DMS79 (cell line): ENCODE data around the gene HMGCL.
"Not testable (repeated sequence)": the region's sequence is repeated elsewhere in the genome, so short reads cannot be mapped to it uniquely, and the experiment has no call there.

Experiments used
- DNase-seq: peaks from one replicate; lab custom pipeline; 2025; lab: John Stamatoyannopoulos, UW

Gene HMGCL

DNA sequence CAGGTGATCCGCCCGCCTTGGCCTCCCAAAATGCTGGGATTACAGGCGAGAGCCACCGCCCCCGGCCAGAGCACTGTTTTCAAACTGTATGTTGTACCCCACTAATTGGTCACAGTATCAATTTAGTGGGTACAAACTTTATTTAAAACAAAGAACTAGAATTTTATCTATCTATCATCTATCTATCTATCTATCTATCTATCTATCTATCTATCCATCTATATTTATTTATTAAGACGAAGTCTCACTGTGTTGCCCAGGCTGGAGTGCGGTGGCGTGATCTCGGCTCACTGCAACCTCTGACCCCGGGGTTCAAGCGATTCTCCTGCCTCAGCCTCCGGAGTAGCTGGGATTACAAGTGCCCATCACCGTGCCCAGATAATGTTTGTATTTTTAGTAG, 1.4 kb upstream of the HMGCL start:
- not testable (repeated sequence) for DNase-seq

DNA sequence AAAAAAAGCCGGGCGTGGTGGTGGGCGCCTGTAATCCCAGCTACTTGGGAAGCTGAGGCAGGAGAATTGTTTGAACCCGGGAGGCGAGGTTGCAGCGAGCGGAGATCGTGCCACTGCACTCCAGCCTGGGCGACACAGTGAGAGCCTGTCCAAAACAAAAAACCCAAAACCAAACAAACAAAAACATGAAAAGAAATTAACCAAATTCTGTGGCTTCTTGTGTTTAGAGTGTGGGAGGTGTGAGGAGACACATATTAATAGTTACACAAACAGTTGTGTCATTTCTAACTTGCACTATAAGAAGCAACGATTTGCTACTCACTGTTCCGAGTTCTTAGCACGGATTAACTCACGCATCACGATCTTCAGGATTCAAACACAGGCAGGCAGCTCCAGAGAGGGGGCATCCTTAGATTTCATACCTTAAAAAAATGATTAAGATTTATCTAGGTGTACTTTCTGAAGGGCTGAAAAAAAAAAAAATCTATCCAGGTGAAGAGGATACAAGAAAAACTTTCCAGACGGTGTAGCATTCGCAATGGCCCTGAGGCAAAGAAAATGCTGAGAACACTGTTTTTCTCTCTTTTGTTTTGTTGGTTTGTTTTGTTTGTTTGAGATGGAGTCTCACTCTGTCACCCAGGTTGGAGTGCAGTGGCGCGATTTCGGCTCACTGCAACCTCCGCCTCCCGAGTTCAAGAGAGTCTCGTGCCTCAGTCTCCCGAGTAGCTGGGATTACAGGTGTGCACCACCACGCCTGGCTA, 713 bp upstream of the HMGCL start:
- DNase-seq: no peak

DNA sequence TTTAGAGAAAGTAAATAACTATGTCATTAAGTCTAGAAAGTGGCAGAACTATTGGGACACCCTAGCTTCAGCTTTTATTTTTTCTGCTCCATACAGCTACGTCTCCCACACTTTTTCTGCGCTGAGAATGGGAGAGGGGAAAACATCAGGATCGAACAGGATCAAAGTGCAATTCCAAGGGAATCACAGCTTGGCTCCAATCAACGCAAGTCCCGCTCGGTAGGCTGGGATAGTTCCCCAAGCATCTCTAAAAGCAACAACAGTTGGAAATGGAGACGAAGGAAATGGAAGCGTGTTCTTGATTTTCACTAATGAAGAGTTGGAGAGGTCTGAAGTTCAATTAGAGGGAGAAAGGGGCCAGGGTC, 536 bp downstream of the HMGCL start:
- no peak for DNase-seq

DNA sequence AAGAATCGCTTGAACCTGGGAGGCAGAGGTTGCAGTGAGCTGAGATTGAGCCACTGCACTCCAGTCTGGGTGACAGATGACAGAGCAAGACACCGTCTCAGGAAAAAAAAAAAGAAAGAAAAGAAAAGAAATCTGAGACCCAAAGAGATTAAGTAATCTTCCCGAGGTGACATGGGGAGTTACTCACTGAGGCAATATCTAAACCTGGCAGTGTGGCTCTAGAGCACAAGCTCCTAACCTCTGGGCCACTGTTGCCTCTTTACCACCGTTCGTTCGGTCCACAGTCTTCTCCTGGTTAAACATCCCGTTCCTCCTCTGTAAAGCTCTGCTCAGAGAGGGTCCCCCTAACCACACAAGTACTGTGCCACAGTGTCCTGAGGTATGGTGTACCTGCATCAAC, 1.5 kb downstream of the HMGCL start:
- no peak for DNase-seq

DNA sequence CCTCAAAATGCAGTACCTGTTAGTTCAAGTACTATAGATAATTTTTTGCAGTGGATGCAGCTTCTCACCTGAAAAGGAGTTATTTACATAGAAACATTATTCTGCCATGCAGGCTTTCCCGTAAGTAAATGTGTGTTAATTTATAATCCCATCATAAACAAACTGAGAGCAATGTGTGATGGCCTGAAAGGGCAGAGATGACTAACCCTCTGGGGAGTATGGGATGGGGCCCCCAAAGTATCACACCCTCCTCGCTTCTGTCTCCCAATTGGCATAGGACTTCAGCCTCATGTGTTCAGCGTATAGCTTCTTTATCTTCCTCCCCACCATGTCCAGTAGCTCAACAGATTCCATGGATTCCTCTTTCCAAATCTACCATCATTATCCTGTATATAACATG, 7.6 kb downstream of the HMGCL start:
- DNase-seq: no peak

DNA sequence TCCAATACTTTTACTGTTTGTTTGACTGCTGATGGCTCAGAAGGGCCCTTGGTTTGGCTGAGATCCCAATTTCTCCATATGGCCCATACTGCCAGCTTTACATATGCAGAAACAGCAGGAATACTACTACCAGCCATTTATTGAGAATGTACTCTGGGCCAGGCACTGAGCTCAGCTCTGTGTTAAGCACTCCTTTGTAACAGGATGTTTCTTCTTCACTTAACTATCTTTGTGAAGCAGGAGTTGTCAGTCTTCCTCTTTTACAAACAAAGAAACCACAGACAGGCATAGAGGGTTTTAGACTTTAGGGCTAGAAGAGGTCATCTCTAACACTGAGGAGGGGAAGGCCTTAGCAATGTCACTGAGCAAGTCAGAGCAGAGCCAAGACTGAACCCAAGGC, 8.3 kb downstream of the HMGCL start:
- DNase-seq: no peak

DNA sequence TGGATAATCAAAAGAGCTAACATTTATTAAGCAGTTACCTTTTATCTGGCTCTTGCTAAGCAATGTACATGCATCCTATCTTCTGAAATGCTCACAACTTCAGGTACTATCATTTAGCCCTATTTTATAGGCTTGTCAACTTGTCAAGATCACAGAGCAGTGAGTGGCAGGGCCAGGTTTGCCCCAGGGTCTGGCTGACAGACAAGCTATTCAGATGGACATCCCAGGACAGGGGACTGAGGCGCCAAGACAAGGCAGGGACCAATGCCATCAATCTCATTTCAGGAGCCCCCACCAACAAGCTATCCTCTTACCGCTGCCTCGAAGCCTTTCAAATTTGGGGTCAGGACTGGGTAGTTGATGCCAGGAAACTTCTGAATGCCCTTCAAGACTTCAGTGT, 8.9 kb downstream of the HMGCL start:
- DNase-seq: no peak

DNA sequence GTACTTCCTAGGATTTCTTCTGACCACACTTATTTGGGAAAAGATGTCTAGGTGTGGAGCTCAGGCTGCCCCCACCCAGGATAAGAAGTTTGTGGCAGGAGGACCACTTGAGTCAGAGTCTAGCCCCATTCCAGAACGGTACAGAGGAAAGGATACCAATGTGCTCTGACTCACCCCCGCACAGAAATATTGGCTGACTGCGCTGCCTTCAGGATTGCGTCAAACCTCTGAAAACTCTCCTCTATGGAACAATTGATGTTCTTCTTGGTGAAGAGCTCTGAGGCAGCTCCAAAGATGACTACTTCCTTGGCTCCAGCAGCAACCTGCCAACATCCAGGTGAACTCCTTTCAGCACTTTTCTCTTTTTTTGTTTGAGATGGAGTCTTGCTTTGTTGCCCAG, 11.2 kb downstream of the HMGCL start:
- DNase-seq: no peak

DNA sequence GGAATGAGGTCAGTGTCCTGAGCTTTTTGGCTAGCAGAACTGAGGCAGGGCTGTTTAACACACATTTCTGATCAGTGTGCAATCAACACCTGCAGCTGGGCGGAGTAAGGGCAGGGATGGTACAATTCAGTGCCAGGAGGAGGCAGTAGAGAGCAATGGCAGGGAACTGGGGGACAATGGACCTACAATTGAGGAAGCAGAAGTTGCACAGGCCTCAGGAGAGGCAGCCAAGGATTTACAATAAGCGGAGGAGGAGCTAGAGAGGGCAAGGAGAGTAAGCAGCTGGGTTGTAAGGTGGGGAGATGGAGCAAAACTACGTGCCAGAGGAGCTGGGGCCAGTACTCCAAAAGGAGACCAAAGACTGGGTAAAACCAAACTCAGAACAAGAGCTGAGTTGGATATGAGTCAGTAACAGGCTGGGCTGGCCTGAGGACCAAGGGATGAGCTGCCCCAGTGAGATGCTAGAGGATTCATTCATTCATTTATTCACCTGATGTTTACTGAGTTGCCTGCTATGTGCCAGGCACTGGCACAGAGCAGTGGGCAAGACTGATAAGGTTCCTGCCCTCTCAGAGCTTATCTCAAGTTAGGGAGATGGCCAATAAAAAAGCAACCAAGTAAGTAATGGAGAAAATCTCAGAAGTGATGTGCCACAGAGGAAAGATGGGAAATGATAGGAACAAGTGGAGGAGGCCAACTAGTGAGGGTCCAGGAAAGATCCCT, 14.2 kb downstream of the HMGCL start:
- no peak for DNase-seq

DNA sequence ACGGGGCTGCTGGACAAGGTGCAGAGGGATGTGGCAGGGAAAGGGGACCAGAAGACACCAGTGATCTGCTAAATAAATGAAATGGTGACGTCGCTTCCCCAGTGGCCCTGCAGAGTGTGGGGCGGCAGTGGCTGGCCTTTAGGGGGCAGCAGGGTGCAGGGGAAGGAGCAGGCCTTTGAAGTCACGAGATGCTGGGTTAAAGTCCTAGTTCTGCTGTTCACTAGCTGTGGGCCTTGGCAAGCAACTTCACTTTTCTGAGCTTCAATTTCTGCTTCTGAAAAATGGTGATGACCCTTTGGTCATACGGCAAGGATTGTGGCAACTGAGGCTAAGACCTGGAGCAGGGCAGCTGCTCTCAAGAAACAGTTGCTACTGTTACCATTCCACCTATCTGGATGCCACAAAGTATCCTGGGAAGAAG, 15.5 kb downstream of the HMGCL start:
- no peak for DNase-seq

DNA sequence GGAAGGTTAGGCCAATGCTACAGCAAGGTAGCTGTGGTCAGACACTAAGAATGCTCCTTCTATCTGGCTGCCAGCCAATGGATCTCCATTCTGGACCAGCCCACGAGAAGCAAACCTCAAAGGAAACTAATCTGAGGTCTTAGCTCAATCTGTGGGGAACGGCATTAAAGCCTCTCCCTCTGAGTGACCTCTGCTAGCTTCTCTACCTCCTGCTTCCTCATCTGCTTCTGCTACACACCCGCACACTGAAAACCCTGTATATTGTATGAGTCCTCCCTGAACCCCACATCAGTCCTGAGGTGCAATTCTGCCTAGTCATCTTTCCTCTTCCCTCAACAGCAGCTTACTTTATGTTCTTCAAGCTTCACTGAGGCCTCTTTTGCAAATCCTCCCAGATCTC, 17.8 kb downstream of the HMGCL start:
- no peak for DNase-seq

DNA sequence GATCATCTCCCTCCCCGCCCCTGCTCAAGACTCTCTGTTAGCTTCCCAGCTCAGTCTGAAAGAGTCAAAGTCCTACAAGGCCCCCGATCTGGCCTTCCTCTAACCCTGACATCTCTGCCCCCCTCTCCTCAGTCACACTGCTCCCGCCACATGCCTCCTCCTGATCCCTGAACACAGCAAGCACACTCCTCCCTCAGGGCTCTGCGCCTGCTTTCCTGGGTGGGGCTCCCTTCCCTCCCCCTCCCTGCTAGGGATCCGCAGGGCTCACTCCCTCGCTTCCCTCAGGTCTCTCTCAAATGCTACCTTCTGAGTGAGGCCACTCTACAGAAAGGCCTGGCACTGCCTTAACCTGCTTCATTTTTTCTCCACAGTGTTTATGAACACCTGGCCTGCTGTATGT, 18.9 kb downstream of the HMGCL start:
- no peak for DNase-seq

DNA sequence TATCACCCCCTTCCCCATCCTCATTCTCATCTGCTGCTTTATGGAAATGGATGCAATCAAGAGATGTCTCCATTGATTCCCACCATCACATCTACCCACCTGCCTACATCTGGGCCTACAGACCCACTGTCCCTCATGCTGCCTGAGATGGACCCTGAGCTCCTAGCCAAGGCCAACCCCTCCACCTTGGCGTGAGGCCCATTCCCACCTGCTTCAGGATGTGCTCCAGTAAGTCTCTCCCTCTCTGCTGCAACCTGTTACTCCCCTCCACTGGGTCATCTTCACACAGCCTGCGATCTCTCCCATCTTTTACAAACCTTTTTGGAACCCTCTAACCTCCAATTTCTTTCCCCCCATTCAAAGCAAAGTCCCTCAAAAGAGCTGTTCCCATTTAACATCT, 20.2 kb downstream of the HMGCL start:
- DNase-seq: no peak

DNA sequence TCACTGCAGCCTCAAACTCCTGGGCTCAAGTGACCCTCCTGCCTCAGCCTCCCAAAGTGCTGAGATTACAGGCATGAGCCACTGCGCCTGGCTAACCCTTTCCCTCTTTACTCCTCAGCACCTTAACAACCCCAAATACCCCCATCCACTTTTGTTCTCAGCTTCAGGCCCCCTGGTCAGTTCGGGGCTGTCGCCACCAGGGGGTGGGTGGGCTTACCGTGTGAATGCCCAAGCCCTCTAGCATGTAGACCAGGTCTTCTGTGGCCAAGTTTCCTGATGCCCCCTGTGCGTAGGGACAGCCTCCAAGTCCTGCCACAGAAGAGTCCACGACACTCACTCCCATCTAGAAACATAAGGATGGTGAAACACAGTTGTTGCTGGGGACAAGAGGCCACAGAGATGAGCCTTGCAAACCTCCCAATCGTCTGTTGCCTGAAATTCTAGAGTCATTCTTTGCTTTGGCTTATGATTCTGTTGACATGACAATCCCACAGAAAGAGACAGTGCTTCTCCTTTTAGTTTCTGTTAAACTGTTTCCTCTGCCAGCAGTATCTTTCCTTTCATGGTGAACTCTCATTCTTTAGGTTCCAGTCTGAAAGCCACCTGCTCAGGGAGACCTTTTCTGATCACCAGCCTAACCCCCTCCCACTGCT, 20.9 kb downstream of the HMGCL start:
- DNase-seq: no peak

DNA sequence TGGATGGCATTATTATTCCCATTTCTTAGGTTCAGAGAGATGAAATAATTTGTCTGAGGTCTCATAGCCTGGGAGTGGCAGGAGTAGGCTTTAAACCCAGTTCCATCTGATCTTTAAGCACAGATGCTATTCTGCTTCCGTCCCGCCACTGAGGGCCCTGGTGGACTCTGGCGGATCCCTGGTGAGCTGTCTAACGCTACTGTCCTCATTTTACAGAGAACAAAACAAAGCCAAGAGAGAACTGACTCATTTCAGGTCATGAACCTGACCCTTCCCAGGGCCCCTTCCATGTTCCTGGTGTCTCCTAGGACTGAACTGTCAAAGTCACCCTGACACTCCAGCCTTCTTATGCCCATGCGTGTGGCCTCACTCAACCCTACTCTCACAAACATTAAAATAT, 21.6 kb downstream of the HMGCL start:
- DNase-seq: no peak

DNA sequence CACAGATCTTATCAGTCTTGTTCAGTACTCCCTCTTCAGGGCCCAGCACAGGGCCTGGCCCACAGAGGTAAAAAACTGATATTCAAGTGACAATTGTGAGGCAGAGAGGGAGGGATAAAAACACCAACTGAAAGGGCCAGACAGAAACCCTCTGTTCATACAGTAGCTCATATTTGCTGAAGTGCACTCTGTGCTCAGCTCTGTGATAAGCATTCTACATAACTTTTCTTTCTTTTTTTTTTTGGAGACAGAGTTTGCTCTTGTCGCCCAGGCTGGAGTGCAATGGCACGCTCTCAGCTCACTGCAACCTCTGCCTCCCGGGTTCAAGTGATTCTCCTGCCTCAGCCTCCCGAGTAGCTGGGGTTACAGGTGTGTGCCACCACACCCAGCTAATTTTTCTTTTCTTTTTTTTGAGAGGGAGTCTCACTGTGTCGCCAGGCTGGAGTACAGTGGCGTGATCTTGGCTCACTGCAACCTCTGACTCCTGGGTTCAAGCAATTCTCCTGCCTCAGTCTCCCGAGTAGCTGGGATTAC, 22.4 kb downstream of the HMGCL start:
- DNase-seq: not testable (repeated sequence)

DNA sequence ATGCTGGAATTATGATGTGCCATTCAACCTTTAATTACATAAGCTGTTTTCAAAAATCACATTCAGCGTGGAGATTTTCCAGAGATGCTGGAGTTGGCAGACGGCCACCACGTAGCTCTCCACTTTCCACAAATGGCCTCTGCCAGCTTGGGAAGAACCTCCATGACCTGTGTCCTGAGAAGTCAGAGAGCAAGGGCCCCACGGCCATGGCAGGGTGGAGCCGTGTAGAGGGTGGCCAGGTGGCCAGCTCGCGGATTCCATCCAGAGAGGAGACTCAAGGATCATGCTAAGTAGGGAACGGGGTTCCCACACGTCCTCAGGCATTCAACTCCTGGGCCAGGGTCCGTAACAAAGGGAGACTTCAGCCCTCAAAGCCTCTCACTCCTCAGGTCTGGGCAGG, 23.4 kb downstream of the HMGCL start:
- DNase-seq: no peak

DNA sequence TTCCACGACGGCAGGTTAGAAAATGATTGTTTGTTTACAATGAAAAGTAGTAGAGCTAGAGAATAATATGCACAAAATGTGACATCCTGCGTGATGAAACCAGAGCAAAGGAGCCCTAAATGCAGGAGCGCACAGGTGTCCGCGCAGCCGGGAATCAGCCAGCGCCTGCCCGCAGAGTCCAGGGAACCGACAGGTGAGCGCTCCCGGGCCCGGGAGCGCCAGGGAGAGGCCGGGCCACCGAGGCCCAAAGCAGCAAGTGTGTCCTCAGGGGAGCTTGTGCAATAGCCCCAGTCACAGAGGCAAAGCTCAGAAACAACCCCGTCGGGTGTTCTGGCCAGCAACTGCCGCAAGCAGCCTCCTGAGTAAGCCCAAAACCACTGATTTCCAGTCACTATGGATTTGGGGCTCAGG, 23.9 kb downstream of the HMGCL start:
- DNase-seq: no peak

DNA sequence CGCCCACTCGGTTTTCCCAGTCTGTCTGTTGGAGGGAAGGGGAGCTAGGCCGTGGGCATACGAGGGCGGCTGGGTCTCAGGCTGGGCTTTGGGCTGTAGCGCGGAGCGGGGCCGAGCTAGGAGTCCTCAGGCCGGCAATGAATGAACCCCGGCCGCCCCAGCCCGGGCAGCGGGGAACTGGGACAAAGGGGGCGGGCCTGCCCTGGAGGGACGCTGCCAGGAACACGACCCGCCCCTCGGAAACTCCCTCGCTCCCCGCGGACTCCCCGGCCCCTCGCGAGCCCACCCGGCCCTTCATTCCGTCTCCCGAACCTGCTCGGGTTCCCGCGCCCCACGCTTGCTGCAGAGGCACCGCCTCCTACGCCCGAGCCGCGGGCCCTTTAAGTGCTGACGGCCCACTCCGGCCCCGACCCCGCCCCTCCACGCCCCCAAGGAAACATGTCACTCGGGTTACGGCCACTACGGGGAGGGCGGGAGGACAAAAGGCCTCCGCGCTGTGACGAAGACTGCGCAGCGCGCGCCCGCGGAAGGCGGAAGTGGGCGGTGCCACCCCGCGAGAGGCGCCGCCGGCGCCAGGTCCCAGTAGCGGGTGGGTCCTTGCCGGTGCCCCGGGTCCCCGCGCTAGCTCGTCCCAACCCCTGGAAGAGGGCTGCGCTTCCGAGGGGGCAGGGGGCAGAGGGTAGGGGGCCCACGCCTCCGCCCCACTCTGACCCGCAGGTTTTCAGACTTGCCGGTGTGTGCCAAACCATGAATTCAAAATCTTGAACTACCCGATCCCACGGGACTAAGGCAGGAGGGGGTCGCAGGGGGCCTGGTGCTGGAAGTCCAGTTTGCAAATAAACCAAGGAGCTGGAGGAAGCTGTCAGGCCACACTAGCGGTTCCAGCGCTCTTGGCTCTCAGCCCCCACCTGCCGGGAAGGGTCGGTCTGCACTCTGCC, 24.6 kb downstream of the HMGCL start, which contains the start of gene GALE:
TSS of gene GALE (minus strand) at position 355 of the 938 bp plus-strand sequence. CDS start 1,747 bp downstream, outside the sequence.
- peak; percentile 91 for DNase-seq

DNA sequence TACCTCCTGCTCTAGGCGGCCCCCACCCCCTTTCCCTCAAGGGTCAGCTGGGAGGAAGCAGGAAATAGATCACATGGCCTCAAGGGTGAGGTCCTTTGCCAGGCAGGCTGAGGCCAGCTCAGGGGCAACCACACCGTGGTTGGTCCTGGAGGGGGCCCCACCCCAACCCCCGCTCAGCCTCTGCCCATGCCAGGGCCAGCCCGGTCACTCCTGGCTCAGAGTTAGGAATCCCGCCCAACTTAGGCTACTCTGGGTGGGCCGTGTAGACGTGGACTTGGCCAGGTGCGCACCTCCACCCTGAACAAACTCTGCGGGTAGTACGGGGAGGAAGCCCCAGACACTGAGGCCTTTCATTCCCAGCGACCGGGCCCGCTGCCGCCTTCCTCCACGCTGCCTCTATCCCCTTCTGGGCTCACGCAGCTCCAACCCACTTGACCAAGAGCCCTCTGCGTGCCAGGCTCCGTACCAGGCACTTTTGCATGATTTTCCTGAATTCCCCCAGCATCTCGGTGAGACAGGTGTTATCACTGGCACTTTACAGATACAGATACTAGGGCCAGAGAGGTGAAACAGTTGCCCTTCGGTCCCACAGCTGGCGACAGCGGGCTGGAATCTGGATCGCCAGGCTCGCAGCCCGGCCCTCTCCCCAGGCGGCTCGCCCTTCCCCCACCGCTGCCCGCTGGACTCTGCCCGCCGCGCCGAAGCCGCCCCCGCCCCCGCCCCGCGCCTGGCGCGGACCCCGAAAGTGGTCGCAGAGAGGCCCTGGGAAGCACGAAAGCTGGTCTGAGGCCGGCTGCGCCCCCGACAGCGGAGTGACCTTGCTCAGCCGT, 25.4 kb downstream of the HMGCL start:
- DNase-seq: no peak

DNA sequence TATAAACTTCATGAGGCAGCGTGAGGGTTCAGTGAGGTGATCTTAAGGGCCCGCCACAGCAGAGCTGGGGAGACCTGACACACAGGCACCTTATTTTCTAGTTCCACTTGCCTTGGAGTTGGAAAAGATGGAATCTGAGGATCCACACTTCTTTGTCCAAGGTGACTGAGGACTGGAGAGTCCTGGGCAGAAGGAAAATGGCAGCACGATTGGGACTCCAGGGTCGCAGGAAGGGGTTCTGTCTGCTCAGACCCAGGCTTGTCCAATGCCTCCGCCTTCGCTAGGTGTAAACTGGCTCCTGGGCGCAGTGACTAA, 26.0 kb downstream of the HMGCL start:
- no peak for DNase-seq
